PFSK-1 (cell line): ENCODE measurements around the gene FUT6.

Experiments
- FOXP2 ChIP-seq: optimal IDR thresholded peaks from 2 replicates; pipeline ENCODE3; 2011; ENCODE audit warnings: borderline replicate concordance, control low read depth, inconsistent platforms; ENCODE audit not compliant: insufficient read depth; ENCODE audit errors: extremely low read length, extremely low read depth
- POLR2AphosphoS5 ChIP-seq: IDR thresholded peaks from 2 replicates; pipeline ENCODE4 v1.6.1; 2012; ENCODE audit warnings: low read depth, mild to moderate bottlenecking, control low read depth, low read length, moderate library complexity
- SIN3A ChIP-seq: IDR thresholded peaks from 2 replicates; pipeline ENCODE4 v1.6.1; 2012; ENCODE audit warnings: mild to moderate bottlenecking, low read length, moderate library complexity, borderline replicate concordance; ENCODE audit not compliant: insufficient read depth
- TAF1 ChIP-seq: IDR thresholded peaks from 2 replicates; pipeline ENCODE4 v1.6.1; 2012; ENCODE audit warnings: low read length, control low read depth, borderline replicate concordance; ENCODE audit not compliant: insufficient read depth
- TF ChIP-seq, protein P1 (sequence below), 2 experiments: IDR thresholded peaks; 2 replicates each; pipeline versions ENCODE4 v1.6.1 to v1.8.0; 2011 to 2012; ENCODE audit warnings: low read depth in 2 of 2, low read length in 2 of 2, control low read depth in 1 of 2, inconsistent platforms in 1 of 2, mild to moderate bottlenecking in 1 of 2, moderate library complexity in 1 of 2; ENCODE audit not compliant: insufficient read depth in 1 of 2

GRCh38 chr19:5801796-5802619 is 37.5 kb downstream of the FUT6 start:
- TF ChIP-seq POLR2AphosphoS5 (no peak), FOXP2 (no peak), SIN3A (no peak), TAF1 (no peak)
- TF ChIP-seq, protein P1, sequence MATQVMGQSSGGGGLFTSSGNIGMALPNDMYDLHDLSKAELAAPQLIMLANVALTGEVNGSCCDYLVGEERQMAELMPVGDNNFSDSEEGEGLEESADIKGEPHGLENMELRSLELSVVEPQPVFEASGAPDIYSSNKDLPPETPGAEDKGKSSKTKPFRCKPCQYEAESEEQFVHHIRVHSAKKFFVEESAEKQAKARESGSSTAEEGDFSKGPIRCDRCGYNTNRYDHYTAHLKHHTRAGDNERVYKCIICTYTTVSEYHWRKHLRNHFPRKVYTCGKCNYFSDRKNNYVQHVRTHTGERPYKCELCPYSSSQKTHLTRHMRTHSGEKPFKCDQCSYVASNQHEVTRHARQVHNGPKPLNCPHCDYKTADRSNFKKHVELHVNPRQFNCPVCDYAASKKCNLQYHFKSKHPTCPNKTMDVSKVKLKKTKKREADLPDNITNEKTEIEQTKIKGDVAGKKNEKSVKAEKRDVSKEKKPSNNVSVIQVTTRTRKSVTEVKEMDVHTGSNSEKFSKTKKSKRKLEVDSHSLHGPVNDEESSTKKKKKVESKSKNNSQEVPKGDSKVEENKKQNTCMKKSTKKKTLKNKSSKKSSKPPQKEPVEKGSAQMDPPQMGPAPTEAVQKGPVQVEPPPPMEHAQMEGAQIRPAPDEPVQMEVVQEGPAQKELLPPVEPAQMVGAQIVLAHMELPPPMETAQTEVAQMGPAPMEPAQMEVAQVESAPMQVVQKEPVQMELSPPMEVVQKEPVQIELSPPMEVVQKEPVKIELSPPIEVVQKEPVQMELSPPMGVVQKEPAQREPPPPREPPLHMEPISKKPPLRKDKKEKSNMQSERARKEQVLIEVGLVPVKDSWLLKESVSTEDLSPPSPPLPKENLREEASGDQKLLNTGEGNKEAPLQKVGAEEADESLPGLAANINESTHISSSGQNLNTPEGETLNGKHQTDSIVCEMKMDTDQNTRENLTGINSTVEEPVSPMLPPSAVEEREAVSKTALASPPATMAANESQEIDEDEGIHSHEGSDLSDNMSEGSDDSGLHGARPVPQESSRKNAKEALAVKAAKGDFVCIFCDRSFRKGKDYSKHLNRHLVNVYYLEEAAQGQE (IDR thresholded peaks at IDR 0.05; ENCODE audit: insufficient read depth in 1 of 2, low read depth in 2 of 2, low read length in 2 of 2), result no peak
